GM19455 (cell line): Measurements from ENCODE around the gene SLC34A2.
"Not testable (repeated sequence)": the region's sequence is repeated elsewhere in the genome, so short reads cannot be mapped to it uniquely, and the experiment has no call there.

Experiments used
- ATAC-seq: cut with Tn5 transposase; IDR thresholded peaks from one replicate; pipeline ENCODE4 v1.9.1; 2021; ENCODE audit not compliant: unreplicated experiment

The SLC34A2 gene

DNA sequence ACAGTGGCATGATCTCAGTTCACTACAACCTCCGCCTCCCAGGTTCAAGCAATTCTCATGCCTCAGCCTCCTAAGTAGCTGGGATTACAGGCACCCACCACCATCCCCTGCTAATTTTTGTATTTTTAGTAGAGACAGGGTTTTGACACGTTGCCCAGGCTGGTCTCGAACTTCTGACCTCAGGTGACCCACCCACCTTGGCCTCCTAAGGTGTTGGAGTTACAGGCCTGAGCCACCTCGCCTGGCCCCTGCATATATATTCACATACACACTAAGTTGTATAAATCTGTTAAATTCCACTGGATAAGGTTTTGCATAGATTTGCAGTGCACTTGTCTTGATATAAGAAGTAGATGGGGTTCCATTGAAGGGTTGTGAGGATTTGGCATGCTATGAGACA, 5.8 kb downstream of the SLC34A2 start:
- not testable (repeated sequence) for ATAC-seq

GRCh38 chr4:25662306-25662705, 6.7 kb downstream of the SLC34A2 start:
- no peak for ATAC-seq

DNA sequence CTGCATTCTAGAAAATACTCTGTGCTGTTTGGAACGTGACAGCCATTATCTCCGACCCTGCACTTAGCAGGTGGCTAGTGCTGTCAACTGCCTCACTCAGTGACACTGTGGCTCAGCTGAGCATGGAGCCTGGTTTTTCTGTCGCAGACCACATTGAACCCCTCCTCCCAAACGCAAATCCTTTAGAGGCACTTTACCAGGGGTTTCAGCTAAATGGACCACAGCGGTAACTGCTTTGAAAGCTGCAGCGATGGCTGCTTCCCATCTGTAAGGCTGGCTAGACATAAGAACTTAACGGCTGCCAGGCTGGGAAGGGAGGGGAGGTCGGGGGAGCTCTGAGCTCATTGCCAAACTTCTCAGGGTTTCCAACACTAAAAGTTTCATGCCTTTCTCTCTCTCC, 8.1 kb downstream of the SLC34A2 start:
- ATAC-seq: no peak

DNA sequence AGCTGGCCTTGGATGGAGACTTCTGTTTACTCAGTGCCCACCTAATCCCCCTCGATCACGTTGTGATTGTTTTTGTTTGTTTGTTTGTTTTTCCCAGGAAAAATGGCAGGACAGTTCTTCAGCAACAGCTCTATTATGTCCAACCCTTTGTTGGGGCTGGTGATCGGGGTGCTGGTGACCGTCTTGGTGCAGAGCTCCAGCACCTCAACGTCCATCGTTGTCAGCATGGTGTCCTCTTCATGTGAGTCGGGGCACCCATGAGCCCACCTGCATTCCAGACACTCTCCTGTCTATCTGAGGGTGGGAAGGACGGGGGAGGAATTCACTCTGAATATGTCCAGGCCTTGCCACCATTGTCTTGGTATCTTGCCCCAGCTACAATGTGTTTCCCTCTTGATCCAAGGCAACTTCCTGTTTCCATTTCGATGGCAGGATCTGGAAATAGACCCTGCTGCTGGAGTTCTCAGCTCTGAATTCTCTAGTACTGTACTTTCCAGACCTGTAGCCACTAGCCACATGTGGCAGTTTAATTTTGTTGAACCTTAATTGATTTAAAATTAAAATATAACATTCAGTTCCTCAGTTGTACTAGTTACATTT, 10.5 kb downstream of the SLC34A2 start:
- ATAC-seq: no peak

DNA sequence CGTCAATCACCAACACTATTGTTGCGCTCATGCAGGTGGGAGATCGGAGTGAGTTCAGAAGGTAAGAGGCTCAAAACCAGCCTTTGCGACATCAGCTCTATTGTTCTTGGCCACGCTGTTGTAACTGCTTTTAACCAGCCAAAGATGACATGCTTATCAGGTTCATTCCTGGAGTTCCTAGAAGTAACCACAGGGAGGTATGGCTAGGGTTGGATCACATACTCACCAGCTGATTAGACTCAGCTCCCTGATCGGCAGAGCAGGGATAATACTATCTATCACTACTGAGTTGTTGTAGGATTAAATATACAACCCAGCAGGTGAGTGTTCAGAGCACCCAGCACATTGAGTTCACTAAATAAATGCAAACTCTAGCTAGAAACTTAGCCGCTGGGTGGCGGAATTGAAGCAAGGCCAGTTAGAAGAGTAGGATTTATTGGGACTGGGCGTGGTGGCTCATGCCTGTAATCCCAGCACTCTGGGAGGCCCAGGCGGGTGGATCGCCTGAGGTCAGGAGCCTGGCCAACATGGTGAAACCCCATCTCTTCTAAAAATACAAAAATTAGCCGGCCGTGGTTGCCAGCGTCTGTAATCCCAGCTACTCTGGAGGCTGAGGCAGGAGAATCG, 12.4 kb downstream of the SLC34A2 start:
- no peak for ATAC-seq

DNA sequence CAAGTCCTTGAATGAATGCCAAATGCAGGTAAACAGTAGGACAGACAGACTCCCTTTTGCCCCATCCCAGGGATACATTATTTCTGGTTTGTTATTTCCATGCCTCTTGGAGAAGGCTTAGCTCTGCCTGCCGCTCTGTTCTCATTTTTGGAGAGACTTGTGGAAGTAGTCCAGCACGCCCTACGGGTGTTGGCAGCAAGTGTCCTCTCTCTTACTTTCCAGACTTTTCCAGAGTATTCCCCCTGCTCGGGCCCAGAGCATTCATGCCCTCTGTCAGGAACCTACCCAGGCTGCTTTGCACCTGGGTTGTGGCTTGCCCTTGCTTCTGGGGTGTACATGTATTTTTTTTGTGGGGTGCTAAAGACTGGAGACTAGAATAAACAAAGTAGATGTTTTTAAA, 15.3 kb downstream of the SLC34A2 start:
- no peak for ATAC-seq

- ATAC-seq: no peak
These were observed 17.1 kb downstream of the SLC34A2 start for GRCh38 chr4:25672756-25673155.

DNA sequence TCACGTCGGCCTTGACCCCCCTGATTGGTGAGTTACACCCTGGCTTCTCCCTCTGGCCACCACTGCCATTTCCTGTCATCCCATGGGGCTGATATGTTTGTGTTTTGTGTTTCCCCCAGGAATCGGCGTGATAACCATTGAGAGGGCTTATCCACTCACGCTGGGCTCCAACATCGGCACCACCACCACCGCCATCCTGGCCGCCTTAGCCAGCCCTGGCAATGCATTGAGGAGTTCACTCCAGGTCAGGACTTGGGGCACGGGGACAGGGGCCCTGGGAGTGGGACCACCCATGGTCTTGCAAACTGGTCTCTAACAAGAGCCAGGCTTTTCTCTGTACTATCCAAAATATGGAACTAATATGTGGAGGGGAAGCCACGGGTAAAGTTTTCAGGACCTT, 18.7 kb downstream of the SLC34A2 start:
- no peak for ATAC-seq

DNA sequence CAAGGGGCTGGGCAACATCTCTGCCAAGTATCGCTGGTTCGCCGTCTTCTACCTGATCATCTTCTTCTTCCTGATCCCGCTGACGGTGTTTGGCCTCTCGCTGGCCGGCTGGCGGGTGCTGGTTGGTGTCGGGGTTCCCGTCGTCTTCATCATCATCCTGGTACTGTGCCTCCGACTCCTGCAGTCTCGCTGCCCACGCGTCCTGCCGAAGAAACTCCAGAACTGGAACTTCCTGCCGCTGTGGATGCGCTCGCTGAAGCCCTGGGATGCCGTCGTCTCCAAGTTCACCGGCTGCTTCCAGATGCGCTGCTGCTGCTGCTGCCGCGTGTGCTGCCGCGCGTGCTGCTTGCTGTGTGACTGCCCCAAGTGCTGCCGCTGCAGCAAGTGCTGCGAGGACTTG, 20.6 kb downstream of the SLC34A2 start:
- ATAC-seq: no peak

- ATAC-seq: no peak
These were observed 21.5 kb downstream of the SLC34A2 start for GRCh38 chr4:25677157-25677556.

DNA sequence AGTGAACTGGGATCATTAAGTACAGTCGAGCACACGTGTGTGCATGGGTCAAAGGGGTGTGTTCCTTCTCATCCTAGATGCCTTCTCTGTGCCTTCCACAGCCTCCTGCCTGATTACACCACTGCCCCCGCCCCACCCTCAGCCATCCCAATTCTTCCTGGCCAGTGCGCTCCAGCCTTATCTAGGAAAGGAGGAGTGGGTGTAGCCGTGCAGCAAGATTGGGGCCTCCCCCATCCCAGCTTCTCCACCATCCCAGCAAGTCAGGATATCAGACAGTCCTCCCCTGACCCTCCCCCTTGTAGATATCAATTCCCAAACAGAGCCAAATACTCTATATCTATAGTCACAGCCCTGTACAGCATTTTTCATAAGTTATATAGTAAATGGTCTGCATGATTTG, 22.3 kb downstream of the SLC34A2 start:
- ATAC-seq: no peak

- no peak for ATAC-seq
These were observed 32.1 kb downstream of the SLC34A2 start for GRCh38 chr4:25687773-25688172.

- no peak for ATAC-seq
These were observed 38.8 kb downstream of the SLC34A2 start for GRCh38 chr4:25694466-25694865.

DNA sequence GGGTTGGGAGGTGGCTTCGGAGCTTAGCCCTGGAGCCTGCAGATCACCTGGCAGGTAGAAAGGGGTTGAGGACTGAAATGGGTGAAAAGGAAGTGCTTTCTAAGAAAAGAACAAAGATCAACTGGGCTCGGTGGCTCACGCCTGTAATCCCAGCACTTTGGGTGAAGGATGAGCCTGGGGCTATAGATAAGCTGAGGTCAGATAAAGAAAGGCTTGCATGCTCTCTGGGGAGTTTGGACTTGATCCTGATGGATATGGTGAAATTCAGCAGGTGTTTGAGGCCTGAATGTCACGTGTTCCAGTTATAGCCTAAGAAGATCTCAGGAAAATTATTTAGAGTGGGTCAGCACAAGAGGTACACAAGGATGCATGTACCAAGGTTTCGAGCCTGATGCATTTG, 40.8 kb downstream of the SLC34A2 start:
- ATAC-seq: no peak

DNA sequence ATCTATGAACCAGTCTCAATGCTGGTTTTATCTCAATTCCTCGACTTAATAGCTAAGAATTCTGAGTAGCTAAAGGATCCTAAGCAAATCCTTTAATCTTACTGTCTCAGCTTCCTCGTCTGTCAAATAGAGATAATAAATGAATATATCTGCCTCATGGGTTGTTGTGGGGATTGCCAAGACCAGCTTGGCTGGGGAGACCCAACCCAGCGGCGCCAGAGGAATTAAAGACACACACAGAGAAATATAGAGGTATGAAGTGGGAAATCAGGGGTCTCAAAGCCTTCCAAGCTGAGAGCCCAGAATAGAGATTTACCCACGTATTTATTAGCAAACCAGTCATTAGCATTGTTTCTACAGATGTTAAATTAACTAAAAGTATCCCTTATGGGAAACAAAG, 41.9 kb downstream of the SLC34A2 start:
- no peak for ATAC-seq

GRCh38 chr4:25700661-25701060, 45.0 kb downstream of the SLC34A2 start:
- no peak for ATAC-seq

GRCh38 chr4:25702848-25703247, 47.2 kb downstream of the SLC34A2 start:
- ATAC-seq: no peak

- no peak for ATAC-seq
These were observed 48.2 kb downstream of the SLC34A2 start for GRCh38 chr4:25703731-25704388.

- ATAC-seq: no peak
These were observed 48.9 kb downstream of the SLC34A2 start for GRCh38 chr4:25704516-25704915.

GRCh38 chr4:25710637-25711036, 55.0 kb downstream of the SLC34A2 start:
- no peak for ATAC-seq

DNA sequence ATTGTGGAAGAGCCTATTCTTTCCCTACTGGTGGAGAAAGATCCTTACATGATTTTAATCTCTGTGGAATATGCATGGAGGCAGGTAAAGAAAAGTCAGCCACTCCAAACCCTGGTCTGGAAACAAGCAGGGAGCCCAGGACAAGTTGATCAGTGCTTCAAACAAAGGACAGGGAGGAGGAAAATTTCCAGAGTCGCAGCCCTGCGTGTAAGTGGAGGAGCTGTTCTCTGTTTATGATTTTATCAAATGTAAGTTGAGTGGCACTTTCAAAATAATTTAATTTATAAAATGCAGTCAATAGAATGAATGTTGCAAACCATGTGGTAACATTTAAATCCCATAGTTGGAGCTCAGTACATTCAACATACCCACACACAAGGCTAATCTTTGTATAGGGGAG, 57.0 kb downstream of the SLC34A2 start:
- ATAC-seq: no peak

DNA sequence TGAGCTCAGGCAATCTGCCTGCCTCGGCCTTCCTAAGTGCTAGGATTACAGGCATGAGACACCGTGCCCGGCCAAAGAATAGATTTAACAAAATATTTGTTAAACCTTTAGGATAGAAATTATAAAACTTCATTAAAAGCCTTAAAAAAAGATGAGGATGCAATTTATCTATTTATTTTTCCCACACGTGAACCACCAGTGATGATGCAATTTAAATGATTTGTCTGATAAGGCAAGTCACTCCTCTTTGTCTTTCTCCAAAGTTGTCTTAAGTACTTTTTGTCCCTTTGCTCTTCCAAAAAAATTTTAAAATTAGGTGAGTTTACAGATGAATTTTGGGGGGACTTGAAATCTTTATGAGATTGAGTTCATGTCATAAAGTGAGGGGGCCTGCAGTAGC, 58.2 kb downstream of the SLC34A2 start:
- no peak for ATAC-seq

DNA sequence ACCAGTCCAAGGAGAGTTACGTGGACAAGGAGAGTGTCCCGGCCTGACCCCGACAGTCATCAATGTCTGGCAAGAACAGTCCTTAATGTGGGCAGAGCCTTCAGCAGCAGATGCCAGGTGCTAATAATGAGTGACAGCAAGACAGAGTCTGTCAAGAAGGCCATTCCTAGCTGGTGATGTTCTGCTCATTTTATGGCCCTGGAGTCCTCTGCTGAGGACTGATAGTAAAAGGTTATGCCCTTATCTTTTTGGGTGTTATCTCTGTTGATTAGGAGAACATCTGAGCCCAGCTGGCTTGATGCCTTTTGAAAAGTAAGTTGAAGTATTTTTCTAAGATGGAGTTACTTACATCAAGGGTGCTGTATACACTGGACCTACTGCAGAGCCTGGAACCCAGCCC, 67.3 kb downstream of the SLC34A2 start:
- ATAC-seq: no peak
